Ovary (tissue), 3 donors: Measurements from ENCODE around the gene IRX6.

ENCODE experiments used
- CTCF ChIP-seq, 3 donors: fragments of 450-650 bp in 2 of 3; fragments of 200-600 bp in 1 of 3; IDR thresholded peaks; one replicate each; pipeline versions ENCODE4 v1.5.1 to v1.8.0; 2016 to 2022; ENCODE audit warnings: antibody characterized with exemption in 3 of 3, mild to moderate bottlenecking in 1 of 3
- POLR2A ChIP-seq: fragments of 450-650 bp; IDR thresholded peaks from one replicate; pipeline ENCODE4 v1.6.1; 2017; ENCODE audit warnings: antibody characterized with exemption, mild to moderate bottlenecking, moderate library complexity
- donor health status: DM: no; HTN: no; CAD: no.

- TF ChIP-seq POLR2A (no peak), CTCF (IDR thresholded peaks at IDR 0.05) (no peak)
Observed at GRCh38 chr16:55379371-55379770, 55.4 kb downstream of the IRX6 start.
